T-helper 1 cell treated with Interleukin-12 subunit alpha and Interleukin-12 subunit beta and Interleukin-4 antibody, amounts not matched to agents 30 μg/mL and 1 μg/mL, for 36 hours (primary cell): ENCODE data around the gene OBP2A.
"Not testable (repeated sequence)": the region's sequence is repeated elsewhere in the genome, so short reads cannot be mapped to it uniquely, and the experiment has no call there.

Experiments
- H3K27ac Mint-ChIP-seq: one replicate; pipeline ENCODE4 v1.8.0; 2021; ENCODE audit warnings: mild to moderate bottlenecking, mixed read lengths
- H3K27me3 Mint-ChIP-seq: one replicate; pipeline ENCODE4 v1.8.0; 2021; ENCODE audit warnings: low read depth, mixed read lengths
- H3K36me3 Mint-ChIP-seq: one replicate; pipeline ENCODE4 v1.8.0; 2021; ENCODE audit warnings: low read depth, mixed read lengths
- H3K4me1 Mint-ChIP-seq: one replicate; pipeline ENCODE4 v1.8.0; 2021; ENCODE audit warnings: low read depth, mixed read lengths
- H3K4me3 Mint-ChIP-seq: one replicate; pipeline ENCODE4 v1.8.0; 2021; ENCODE audit warnings: mild to moderate bottlenecking, moderate library complexity, mixed read lengths
- H3K9me3 Mint-ChIP-seq: one replicate; pipeline ENCODE4 v1.8.0; 2021; ENCODE audit warnings: mixed read lengths

The OBP2A gene

GRCh38 chr9:135519179-135519971 is 26.6 kb upstream of the OBP2A start:
- Mint-ChIP-seq H3K27ac (no peak overlapping the region), H3K4me1 (peaks cover 4% of the 10 kb centered on the region), H3K36me3 (no peaks in the 10 kb centered on the region)

GRCh38 chr9:135520916-135521607 is 24.9 kb upstream of the OBP2A start, which contains the start of gene LCN1:
TSS of gene LCN1 (plus strand) at chr9:135521440. CDS start at chr9:135521498, 58 bp downstream.
- peaks cover 3% of the 10 kb centered on the region for H3K4me1 Mint-ChIP-seq
- no peak within 1 kb of the TSS for H3K27ac Mint-ChIP-seq
- H3K36me3 Mint-ChIP-seq: no peaks in the 10 kb centered on the region
- no peaks in the 10 kb centered on the region for H3K9me3 Mint-ChIP-seq
- H3K4me3 Mint-ChIP-seq: no peak within 1 kb of the TSS
- H3K27me3 Mint-ChIP-seq: peaks cover 21% of the 10 kb centered on the region

More at GRCh38 chr9:135519179-135519971, 26.6 kb upstream of the OBP2A start:
- H3K4me3 Mint-ChIP-seq: no peak overlapping the region
- H3K27me3 Mint-ChIP-seq: peaks cover 21% of the 10 kb centered on the region
- H3K9me3 Mint-ChIP-seq: no peaks in the 10 kb centered on the region

- no peak overlapping the region for H3K4me3 Mint-ChIP-seq
- H3K27me3 Mint-ChIP-seq: peaks cover 21% of the 10 kb centered on the region
- H3K36me3 Mint-ChIP-seq: no peaks in the 10 kb centered on the region
- H3K4me1 Mint-ChIP-seq: no peaks in the 10 kb centered on the region
- no peak overlapping the region for H3K27ac Mint-ChIP-seq
- no peaks in the 10 kb centered on the region for H3K9me3 Mint-ChIP-seq
Measured at GRCh38 chr9:135521608-135522095, 24.3 kb upstream of the OBP2A start.

- H3K4me1 Mint-ChIP-seq: no peaks in the 10 kb centered on the region
- H3K27me3 Mint-ChIP-seq: peaks cover 21% of the 10 kb centered on the region
- no peaks in the 10 kb centered on the region for H3K36me3 Mint-ChIP-seq
- H3K27ac Mint-ChIP-seq: no peak overlapping the region
- no peaks in the 10 kb centered on the region for H3K9me3 Mint-ChIP-seq
- H3K4me3 Mint-ChIP-seq: no peak overlapping the region
Measured at GRCh38 chr9:135522137-135522877, 23.6 kb upstream of the OBP2A start.

- Mint-ChIP-seq H3K27me3 (peaks cover 17% of the 10 kb centered on the region), H3K4me1 (no peaks in the 10 kb centered on the region), H3K4me3 (no peak overlapping the region), H3K27ac (no peak overlapping the region), H3K36me3 (no peaks in the 10 kb centered on the region), H3K9me3 (no peaks in the 10 kb centered on the region)
Measured at GRCh38 chr9:135522931-135523330, 23.0 kb upstream of the OBP2A start.

- Mint-ChIP-seq H3K4me3 (no peak overlapping the region), H3K36me3 (no peaks in the 10 kb centered on the region), H3K4me1 (no peaks in the 10 kb centered on the region), H3K27me3 (peaks cover 11% of the 10 kb centered on the region), H3K9me3 (no peaks in the 10 kb centered on the region), H3K27ac (no peak overlapping the region)
Measured at GRCh38 chr9:135523521-135524129, 22.3 kb upstream of the OBP2A start.

GRCh38 chr9:135524130-135524861 is 21.6 kb upstream of the OBP2A start:
- H3K9me3 Mint-ChIP-seq: no peaks in the 10 kb centered on the region
- H3K36me3 Mint-ChIP-seq: no peaks in the 10 kb centered on the region
- no peak overlapping the region for H3K4me3 Mint-ChIP-seq
- H3K27ac Mint-ChIP-seq: no peak overlapping the region
- H3K27me3 Mint-ChIP-seq: peaks cover 8% of the 10 kb centered on the region
- H3K4me1 Mint-ChIP-seq: no peaks in the 10 kb centered on the region

GRCh38 chr9:135525241-135526088 is 20.5 kb upstream of the OBP2A start:
- Mint-ChIP-seq H3K27ac (no peak overlapping the region), H3K4me1 (no peaks in the 10 kb centered on the region), H3K27me3 (peaks cover 2% of the 10 kb centered on the region), H3K4me3 (no peak overlapping the region), H3K36me3 (no peaks in the 10 kb centered on the region), H3K9me3 (no peaks in the 10 kb centered on the region)

- H3K4me3 Mint-ChIP-seq: no peak overlapping the region
- H3K27me3 Mint-ChIP-seq: no peaks in the 10 kb centered on the region
- no peaks in the 10 kb centered on the region for H3K36me3 Mint-ChIP-seq
- H3K4me1 Mint-ChIP-seq: no peaks in the 10 kb centered on the region
- no peaks in the 10 kb centered on the region for H3K9me3 Mint-ChIP-seq
- H3K27ac Mint-ChIP-seq: no peak overlapping the region
Measured at GRCh38 chr9:135526089-135526729, 19.7 kb upstream of the OBP2A start.

- no peak overlapping the region for H3K4me3 Mint-ChIP-seq
- H3K36me3 Mint-ChIP-seq: no peaks in the 10 kb centered on the region
- no peak overlapping the region for H3K27ac Mint-ChIP-seq
- H3K9me3 Mint-ChIP-seq: no peaks in the 10 kb centered on the region
- H3K27me3 Mint-ChIP-seq: no peaks in the 10 kb centered on the region
- no peaks in the 10 kb centered on the region for H3K4me1 Mint-ChIP-seq
Measured at GRCh38 chr9:135526730-135527571, 19.0 kb upstream of the OBP2A start.

- H3K27me3 Mint-ChIP-seq, H3K4me3 Mint-ChIP-seq, H3K4me1 Mint-ChIP-seq, H3K36me3 Mint-ChIP-seq, H3K27ac Mint-ChIP-seq, H3K9me3 Mint-ChIP-seq: not testable (repeated sequence)
Measured at GRCh38 chr9:135528842-135529435, 17.0 kb upstream of the OBP2A start.

GRCh38 chr9:135530146-135530545 is 15.8 kb upstream of the OBP2A start:
- no peaks in the 10 kb centered on the region for H3K36me3 Mint-ChIP-seq
- no peaks in the 10 kb centered on the region for H3K4me1 Mint-ChIP-seq
- no peak overlapping the region for H3K27ac Mint-ChIP-seq
- no peaks in the 10 kb centered on the region for H3K27me3 Mint-ChIP-seq
- no peak overlapping the region for H3K4me3 Mint-ChIP-seq
- no peaks in the 10 kb centered on the region for H3K9me3 Mint-ChIP-seq
